ENCODE measurements around the gene JOSD1.

DNA sequence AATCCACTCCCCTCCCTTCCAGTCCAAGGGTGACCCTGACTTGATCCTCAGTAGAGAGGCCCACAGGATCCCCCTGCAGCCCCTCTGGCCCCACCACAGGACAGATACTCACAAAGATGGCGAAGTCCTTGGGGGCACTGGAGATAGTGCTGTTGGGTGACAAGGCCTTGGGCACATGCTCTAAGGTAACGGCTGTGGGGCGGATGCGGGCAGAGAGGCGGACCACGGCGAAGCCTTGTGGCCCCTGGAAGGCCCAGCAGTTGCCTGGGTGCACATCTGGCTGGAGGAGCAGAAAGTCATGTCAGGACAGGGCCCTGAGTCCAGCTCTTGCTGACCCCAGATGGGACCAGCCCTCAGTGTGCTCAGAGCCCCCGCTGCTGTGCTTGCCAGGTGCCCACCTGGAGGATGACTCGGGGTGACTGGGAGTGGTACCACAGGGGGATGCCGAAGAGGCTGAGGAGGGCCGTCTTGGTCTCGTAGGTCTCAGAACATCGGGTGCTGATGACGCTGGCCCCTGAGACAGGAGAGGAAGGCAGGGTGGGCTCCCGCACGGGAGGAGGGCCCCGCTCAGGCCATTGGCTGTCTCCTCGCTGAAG lies 37.8 kb upstream of the JOSD1 start:
- no peak for TF ChIP-seq POLR2A (IDR thresholded peaks at IDR 0.05)
- TF ChIP-seq, protein P1, sequence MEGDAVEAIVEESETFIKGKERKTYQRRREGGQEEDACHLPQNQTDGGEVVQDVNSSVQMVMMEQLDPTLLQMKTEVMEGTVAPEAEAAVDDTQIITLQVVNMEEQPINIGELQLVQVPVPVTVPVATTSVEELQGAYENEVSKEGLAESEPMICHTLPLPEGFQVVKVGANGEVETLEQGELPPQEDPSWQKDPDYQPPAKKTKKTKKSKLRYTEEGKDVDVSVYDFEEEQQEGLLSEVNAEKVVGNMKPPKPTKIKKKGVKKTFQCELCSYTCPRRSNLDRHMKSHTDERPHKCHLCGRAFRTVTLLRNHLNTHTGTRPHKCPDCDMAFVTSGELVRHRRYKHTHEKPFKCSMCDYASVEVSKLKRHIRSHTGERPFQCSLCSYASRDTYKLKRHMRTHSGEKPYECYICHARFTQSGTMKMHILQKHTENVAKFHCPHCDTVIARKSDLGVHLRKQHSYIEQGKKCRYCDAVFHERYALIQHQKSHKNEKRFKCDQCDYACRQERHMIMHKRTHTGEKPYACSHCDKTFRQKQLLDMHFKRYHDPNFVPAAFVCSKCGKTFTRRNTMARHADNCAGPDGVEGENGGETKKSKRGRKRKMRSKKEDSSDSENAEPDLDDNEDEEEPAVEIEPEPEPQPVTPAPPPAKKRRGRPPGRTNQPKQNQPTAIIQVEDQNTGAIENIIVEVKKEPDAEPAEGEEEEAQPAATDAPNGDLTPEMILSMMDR (IDR thresholded peaks at IDR 0.05), result no peak
